PC-9 (cell line): Measurements from ENCODE around the gene C10orf53.

Experiments
- CTCF ChIP-seq: fragments of 200-600 bp; sonication (generic); conservative IDR thresholded peaks from 2 replicates; pipeline ENCODE4 v1.6.1; 2017; ENCODE audit warnings: mixed run types, antibody characterized with exemption, mild to moderate bottlenecking, moderate library complexity
- EZH2 ChIP-seq: fragments of 200-600 bp; sonication (generic); IDR thresholded peaks from 2 replicates; pipeline ENCODE4 v1.8.0; 2017; ENCODE audit warnings: antibody characterized with exemption, low read depth

- no peak for TF ChIP-seq CTCF
- TF ChIP-seq EZH2: no peak
These were observed 58.2 kb downstream of the C10orf53 start for GRCh38 chr10:49737474-49738201.
